Kidney tubule cell (primary cell): ENCODE measurements around the gene CKAP5.
A peak's percentile ranks its signal among the peaks of the same experiment; 100 is the strongest.
"Not testable (repeated sequence)": the region's sequence is repeated elsewhere in the genome, so short reads cannot be mapped to it uniquely, and the experiment has no call there.

Experiments
- DNase-seq: peaks from one replicate; pipeline ENCODE4 v3.0.0-alpha.2; 2018; ENCODE audit warnings: low spot score

The CKAP5 gene

DNA sequence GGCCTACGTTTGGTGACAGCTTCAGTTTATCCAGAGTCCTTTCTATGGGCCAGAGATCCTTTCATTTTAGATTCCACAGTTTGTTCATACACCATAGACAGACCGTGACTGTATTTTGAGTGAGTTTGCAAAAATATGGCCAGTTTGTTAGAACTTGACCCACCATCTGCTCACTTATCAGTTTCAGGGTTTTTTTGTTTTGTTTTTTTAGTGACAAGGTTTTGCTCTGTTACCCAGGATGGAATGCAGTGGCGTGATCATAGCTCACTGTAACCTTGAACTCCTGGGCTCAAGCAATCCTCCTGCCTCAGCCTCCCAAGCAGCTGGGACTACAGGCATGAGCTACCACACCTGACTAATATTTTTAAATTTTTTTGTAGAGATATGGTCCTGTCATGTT lies 9.1 kb upstream of the CKAP5 start:
- no peak for DNase-seq

DNA sequence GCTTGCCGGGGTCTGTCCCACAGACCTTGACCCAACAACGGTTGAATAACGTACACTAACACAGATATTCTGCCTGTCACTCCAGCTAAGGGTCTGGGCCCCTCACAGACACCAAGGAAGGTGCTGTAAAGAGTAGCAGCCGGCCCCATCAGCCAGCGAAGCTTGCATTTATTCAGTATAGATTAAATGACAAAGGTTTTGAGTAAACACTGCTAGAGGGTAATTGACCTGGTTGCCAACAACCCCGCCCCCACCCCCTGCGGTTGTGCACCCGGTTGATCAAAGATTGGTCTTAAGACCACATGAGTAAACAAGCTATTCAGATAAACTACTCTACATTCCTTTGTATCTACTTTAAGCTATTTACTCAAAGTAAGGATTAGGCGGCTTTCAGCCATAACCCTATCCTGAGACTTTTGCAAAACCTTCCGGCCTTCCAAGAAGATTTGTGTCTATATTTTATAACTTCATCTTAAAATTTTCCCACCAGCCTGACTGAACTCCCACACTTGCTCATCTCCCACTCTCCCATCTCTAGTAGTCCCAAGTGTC lies 4.8 kb upstream of the CKAP5 start:
- no peak for DNase-seq

- DNase-seq = no peak
Observed at GRCh38 chr11:46849631-46850030, 3.6 kb upstream of the CKAP5 start.

DNA sequence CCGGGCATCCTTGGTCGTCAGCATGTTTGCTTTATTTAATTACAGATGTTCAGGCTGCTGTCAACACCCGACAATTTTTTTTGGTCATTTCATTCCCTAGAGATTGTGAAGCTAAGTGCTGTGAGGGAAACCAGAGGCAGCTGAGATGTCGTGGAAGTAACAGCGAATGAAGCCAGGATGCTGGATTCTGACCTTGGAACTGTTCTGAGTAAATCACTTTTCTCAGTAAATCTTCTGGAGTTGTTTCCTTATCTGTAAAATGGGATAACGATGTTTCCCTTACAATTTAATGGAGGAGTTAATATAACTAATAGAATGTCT lies 390 bp upstream of the CKAP5 start:
- no peak for DNase-seq

GRCh38 chr11:46845440-46845739 lies 690 bp downstream of the CKAP5 start:
- no peak for DNase-seq

GRCh38 chr11:46840116-46840515 lies 6.0 kb downstream of the CKAP5 start:
- DNase-seq = no peak

DNA sequence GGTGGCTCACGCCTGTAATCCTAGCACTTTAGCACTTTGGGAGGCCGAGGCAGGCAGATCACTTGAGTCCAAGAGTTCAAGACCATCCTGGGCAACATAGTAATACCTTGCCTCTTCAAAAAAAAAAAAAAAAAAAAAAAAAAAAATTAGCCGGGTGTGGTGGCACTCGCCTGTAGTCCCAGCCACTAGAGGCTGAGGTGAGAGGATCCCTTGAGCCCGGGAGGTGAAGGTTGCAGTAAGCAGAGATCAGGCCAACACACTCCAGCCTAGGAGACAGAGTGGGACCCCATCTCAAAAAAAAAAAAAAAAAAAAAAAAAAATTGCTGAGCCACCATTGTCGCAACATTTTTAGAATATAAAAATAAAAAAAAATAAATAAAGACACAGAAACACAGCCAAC lies 7.6 kb downstream of the CKAP5 start:
- DNase-seq = no peak

DNA sequence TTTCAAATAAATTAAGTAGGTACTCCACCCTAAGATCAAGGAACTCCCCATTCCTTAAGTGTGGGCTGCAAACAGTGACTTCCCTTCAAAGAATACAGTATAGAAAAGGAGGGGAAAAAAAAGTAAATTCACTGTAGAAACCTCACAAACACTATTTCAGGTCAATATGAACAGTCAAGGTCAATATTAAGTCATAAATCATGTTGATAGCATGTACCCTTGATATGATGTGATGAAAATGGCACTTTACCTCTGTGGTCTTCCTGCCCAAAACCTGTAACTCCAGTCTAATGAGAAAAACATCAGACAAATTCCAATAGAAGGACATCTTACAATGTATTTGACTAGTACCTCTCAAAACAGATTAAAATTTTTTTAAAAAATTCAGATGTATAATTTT lies 8.2 kb downstream of the CKAP5 start:
- DNase-seq = no peak

DNA sequence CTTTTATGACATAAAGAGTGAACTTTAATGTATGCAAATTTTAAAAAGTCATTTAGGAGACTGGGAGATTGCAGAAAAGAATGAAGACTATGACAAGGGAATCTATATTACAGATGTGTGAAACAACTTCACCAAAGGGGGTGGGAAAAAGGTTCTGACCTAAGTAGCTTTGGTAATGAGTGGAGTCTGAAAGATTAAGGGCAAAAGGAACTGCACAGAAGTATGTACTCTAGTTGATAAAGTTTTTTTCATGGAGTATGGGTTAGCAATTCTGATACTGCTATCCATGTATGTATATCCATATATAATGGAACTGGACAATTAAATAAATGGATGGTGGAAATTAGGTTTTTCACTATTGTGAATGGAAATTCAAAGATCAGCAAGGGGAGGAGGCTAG lies 9.2 kb downstream of the CKAP5 start:
- DNase-seq = no peak

GRCh38 chr11:46836431-46836830 lies 9.6 kb downstream of the CKAP5 start:
- no peak for DNase-seq

DNA sequence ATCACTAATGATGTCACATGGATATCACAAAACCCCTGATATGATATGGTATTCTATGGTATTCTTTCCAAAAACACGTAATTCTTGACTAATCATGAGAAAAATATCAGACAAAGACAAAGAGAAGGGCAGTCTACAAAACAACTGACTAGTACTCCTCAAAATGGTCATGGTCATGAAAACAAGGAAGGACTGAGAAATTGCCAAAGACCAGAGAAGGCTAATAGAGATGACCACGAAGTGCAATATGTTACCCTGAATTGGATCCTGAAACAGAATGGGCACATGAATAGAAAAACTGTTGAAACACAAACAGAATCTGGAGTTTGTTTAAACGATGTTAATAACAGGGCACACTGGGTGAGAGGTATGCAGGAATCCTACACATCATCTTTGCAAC lies 10.2 kb downstream of the CKAP5 start:
- DNase-seq = no peak

GRCh38 chr11:46834821-46835220 lies 11.3 kb downstream of the CKAP5 start:
- no peak for DNase-seq

GRCh38 chr11:46832511-46833214 lies 13.4 kb downstream of the CKAP5 start:
- no peak for DNase-seq

DNA sequence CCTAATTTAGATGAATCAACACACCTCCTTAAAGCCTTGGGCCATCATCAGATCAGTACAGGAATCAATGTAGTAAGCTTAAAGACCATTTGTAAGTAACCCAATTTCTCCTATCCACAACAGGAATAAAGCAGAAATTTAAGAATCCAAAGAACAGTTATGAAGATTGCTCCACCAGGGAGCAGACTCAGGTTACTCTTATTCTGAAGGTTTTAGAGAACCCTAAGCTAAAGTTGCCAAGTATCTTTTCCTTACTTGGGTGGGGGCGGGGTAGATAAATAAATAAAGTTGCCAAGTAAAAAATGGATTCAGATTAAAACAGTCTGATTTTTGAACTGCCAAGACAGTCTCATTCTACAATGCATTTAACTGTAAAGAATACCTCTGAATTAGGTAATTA lies 18.1 kb downstream of the CKAP5 start:
- DNase-seq = no peak

DNA sequence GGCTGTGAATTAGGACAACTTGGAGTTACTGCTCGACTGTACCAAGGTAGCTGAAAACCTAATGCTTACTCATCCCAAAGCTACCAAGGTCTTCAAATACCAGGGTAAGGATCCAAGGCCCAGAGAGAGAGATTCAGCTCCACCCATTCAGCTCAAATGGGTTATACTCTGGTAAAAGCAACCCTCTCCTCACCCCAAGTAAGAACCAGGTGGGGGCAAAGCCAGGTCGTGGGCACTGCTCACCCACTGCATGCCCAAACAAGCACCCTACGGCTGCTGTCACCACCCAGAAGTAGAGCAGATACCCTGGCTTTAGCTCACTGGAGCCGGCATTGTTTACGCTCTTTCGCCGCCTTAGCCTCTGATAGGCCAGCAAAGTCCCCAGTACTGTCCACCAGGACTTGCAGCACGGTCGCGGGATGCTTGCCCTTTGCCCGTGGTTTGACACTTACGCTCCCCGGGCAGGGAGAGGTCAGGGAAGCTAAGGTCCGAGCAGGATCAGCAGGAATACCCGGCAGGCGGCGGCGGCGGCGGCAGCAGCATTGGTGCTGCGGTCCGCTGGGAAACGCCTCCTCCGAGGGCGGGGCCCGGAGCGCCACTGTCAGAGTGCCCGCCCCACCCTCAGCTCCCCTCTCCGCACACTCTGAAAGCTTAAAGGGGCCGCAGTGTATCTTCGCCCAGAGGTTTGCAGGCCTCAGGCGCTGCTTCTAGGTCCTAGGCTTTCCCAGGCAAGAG lies 19.6 kb downstream of the CKAP5 start:
- DNase-seq = peak; percentile 70

DNA sequence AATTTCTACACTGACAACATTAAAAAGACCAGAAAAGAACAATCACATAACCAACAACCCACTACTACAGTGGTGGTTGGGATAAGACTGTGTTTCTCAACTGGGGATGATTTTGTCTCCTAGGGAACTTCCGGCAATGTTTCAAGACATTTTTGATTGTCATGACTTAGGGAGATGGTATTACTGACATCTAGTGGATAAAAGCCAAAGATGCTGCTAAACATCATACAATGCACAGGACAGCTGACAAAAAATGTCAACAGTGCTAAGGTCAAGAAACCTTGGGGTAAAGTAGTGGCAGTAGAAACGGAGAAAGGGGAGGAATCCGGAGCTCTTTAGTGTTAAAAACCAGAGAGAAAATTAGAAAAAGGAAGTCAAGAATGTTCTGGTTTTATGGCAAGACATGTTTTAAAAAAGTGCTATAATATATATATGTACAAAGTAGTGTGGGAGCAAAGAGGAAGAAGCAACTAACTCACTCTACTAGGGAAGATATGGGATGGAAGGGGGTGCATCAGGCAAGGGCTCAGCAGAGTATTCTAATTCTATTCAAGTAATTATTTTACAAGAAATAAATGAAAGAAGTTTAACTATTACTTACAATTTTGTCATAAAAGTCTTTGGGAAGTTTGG lies 37.2 kb downstream of the CKAP5 start:
- peak; percentile 38 for DNase-seq

DNA sequence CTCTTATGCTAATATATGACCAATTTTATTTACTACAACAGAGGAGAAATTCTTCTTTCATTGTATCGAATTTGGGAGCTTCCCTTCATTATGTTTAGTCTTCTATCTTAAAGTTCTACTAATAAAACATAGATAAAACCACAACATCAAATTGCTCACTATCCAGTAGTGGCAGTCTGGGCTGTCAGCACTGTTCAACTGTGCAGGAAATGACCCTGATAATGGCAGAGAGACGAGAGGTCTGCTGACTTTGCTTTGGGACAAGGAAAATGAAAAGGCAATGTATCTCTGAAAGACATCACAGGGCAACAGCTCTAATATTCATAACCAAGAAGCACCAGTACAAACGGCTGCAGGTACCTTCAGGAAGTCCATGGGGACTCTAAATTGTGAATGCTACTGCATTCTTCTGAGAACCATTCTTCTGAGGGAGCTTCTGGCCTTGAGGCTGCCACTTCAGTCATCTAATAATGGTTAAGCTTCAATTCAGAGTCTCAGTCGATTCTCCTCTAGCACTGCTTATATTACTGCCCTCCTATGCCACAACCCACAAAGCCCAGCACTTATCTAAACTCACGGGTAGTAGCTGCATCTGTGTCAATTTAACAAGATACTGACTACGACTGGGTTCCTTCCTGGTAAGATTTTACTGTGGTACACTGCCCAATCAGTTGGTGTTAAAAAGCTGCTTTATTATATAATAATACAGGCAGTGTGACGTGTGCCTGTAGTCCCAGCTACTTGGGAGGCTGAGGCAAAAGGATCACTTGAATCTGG lies 44.2 kb downstream of the CKAP5 start:
- no peak for DNase-seq

DNA sequence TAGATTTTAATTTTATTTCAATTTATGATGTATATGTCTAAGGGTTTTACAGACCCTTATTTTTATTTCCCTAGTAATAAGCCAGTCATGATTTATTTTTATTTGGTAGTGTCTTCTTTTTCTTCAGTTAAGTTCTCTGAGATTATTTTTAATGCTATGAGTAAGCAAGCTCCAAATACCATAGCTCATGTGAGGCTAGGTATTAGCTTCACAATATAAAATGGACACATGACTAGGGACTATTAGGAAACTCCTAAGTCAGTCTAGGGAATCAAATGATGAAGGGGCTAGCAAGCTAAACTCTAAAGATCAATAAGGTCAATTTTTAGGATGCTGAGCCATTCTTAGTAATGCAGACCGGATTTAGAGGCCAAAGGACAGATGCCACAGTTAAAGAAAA lies 45.9 kb downstream of the CKAP5 start:
- no peak for DNase-seq

DNA sequence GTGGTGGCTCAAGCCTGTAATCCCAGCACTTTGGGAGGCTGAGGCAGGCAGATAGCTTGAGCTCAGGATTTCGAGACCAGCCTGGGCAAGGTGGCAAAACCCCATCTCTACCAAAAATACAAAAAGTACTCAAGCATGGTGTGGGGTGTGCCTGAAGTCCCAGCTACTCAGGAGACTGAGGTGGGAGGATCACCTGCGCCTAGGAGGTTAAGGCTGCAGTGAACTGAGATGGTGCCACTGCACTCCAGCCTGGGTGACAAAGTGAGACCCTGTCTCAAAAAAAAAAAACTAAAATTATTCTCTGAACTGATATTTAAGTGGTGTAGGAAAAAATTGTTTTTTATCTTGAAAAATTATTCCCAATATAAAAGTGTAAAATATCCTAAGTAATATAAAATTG lies 46.4 kb downstream of the CKAP5 start:
- not testable (repeated sequence) for DNase-seq

DNA sequence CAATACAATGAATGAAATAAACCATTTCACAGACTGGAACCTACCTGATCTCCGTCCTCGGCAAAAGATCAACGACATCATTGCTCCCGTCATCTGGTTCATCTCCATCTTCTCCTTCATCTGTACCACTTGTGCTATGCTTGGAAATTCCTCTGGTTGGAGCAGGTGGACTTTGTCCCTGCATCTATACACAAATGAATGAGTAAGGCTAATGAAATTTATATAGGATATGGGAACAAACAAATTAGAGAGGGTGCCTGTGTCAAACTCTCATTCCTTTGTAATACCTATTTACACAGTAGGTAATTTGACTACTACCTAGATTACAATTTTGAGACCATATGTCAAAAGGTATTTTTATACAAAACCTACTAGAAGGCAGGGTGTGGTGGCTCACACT lies 67.7 kb downstream of the CKAP5 start:
- no peak for DNase-seq

DNA sequence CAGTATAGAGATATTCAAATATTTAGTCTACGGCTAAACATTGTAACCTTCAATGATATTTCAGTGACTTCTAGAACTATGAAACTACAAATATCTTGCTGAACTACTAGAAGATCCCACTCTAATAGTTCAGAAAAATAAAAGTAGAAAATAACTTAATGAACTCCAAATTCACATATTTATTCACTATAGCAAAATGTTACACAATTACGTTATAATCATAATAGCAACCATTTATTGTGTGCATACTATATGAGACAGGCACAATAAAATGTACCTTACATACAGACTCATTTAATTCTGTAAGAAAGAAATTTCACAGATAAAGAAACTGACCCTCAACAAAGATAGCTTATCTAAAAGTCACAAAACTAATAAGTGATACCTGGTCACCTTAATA lies 69.2 kb downstream of the CKAP5 start:
- no peak for DNase-seq

DNA sequence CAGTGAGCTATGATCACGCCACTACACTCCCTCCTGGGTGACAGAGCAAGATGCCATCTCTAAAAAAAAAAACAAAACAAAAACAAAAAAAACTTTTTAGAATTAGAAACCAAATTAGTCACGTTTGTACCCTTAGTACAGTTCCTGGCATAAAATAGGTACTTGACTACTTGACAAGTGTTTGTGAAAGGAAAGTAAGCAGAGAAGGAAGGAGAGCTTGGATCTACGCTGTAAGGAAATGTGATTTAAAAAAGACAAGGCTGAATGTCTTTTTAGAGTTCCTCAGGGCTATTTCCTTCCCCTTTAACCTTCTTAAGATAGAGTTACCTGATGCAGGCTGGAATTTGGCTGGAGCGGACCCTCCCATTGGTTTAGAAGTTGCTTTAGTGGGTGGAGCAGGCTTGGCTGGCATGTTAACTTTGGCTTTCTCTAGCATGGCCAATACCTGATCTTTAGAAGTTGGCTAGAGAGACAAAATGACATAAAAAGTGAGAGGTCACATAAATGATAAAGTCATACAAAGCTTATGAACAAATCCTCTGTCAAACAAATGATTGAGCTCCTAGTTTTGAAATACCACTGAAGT lies 76.4 kb downstream of the CKAP5 start:
- DNase-seq = no peak
